ENCODE results near the gene REEP6. TPM values are rescaled to one million over a fixed set of nuclear protein-coding genes. Genes with fewer than 3 reads are reported as not detected.

Gene REEP6
- total and polyA plus RNA-seq, 2 of the 4 experiments (the other 2 are of a cell fraction) = 1.3 to 2.2 TPM

DNA sequence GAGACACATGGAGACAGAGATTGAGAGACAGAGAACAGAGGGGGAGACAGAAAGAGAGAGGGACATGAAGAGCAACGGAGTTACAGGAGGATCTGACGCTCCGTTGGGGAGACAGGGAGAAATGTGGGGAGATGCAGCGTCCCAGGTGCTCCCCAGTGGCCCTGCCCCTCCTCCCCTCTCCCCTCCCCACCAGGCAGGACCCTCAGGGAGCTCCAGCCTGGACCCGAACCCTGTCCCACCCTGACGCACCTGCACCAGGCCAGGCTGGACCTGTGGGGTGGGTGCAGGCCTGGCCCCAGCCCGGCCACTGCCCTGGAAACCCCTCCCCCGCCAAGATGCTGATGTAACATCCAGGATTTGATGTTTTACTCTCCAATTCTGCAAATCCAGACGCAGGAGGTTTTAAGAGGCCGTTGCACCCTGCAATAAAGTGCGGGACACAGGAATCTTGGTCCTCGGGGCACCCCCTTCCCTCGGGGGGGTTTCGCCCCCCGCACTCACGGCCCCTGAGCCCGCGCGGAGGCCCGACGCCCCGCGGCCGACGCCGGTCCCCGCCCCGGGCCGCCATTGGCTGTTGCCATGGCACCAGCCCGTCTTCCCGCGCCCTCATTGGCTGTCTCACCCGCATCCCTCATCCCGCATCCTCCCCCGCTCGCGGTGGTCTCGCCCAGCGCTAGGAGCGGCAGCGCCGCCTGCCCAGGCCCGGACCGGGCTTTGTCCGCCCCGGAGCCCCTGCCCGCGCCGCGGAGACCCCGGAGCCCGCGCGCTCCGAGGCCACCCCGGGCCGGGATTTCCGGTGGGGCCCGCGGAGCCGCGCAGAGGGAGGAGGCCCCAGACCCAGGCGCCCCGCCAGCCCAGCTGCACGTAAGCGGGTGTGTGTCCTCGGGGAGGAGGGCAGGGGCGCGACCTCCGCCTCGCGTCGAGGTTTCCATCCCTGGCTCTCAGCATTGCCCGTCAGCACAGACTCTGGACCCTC lies 41.2 kb upstream of the REEP6 start, which contains the start of gene APC2:
Gene APC2 (plus strand): TSS at position 655 of the 976 bp plus-strand sequence. CDS start 2,881 bp downstream, outside the sequence.
- dilution Hi-C loops (cut with HindIII; ENCODE audit: low sequenced_read_pairs, unreplicated experiment) (no loop called here), intact Hi-C loops (cut with micrococcal nuclease) (no loop called here), in situ Hi-C loops (cut with MboI; ENCODE audit: low sequenced_read_pairs) (no loop called here)
- Histone ChIP-seq H3K4ac (ENCODE audit: low read depth, low read length) (no peak within 1 kb of the TSS; the same call in 1 of the 2 replicates), H3K27me3 (ENCODE audit: control insufficient read depth, insufficient read depth, low read length) (peaks cover 70% of the 10 kb centered on the region), H3K36me3 (ENCODE audit: control insufficient read depth, insufficient read depth, low read length) (no peaks in the 10 kb centered on the region), H2AK9ac (replicated peaks; ENCODE audit: low read depth, low read length, poor library complexity) (peak within 1 kb of the TSS; percentile 44), H3K4me2 (ENCODE audit: low read depth, low read length) (peak within 1 kb of the TSS; percentile 52), H4K91ac (ENCODE audit: insufficient read depth, low read depth, low read length) (no peak within 1 kb of the TSS), H3K56ac (ENCODE audit: extremely low read depth, insufficient read depth, low read length) (no peak within 1 kb of the TSS), H3K14ac (replicated peaks; ENCODE audit: low read depth, low read length) (no peak within 1 kb of the TSS), H3K18ac (ENCODE audit: low read depth, low read length) (no peak within 1 kb of the TSS), H4K20me1 (ENCODE audit: insufficient read depth, low read length) (peaks cover 45% of the 10 kb centered on the region), H3K23ac (ENCODE audit: low read depth, low read length) (no peak within 1 kb of the TSS), H3K4me1 (ENCODE audit: control insufficient read depth, insufficient read depth, low read length) (peaks cover 5% of the 10 kb centered on the region; the same call in 1 of the 2 replicates), H2BK120ac (ENCODE audit: low read depth, low read length) (no peak within 1 kb of the TSS), H4K5ac (ENCODE audit: low read depth, low read length) (no peak within 1 kb of the TSS), H2BK15ac (ENCODE audit: low read depth, low read length) (no peak within 1 kb of the TSS), H3K9me1 (ENCODE audit: insufficient read depth, low read length) (no peaks in the 10 kb centered on the region), H2AFZ (replicated peaks; ENCODE audit: low read length, poor library complexity) (peak within 1 kb of the TSS; percentile 86), H2BK5ac (ENCODE audit: low read depth, low read length, poor library complexity, severe bottlenecking) (no peak within 1 kb of the TSS), H2BK20ac (ENCODE audit: low read depth, low read length) (no peak within 1 kb of the TSS), H3K9me3 (ENCODE audit: control insufficient read depth, insufficient read depth, low read length) (no peaks in the 10 kb centered on the region), H4K8ac (ENCODE audit: low read depth in 2 of 2, low read length in 2 of 2) (peak within 1 kb of the TSS in 1 of 2 experiments; percentile 15; a peak in 1 of 4 replicates), H3K27ac (ENCODE audit: insufficient read depth, low read length) (no peak within 1 kb of the TSS), H3K9ac (ENCODE audit: low read depth, low read length) (no peak within 1 kb of the TSS), H3K79me1 (ENCODE audit: low read depth in 1 of 2, low read length in 2 of 2) (0 out of 4 replicates have a peak, but pooled peaks cover 0 to 3% of the 10 kb centered on the region in 2 experiments), H2AK5ac (ENCODE audit: low read depth, low read length) (no peak within 1 kb of the TSS), H3K4me3 (ENCODE audit: insufficient read depth, low read depth, low read length) (0 out of 2 replicates have a peak within 1 kb of the TSS, but pooled peaks have one; percentile 15)
- ATAC-seq (ENCODE audit: low read depth) (peak; percentile 61), DNase-seq (peak; percentile 44)
- ChIA-PET POLR2A (ENCODE audit: unreplicated experiment) (no interaction called here), CTCF (no interaction called here)
- TF ChIP-seq MAZ (IDR thresholded peaks at IDR 0.05; ENCODE audit: borderline replicate concordance, low read depth, low read length) (no peak), CEBPB (IDR thresholded peaks at IDR 0.05; ENCODE audit: low read depth, low read length) (0 out of 2 replicates have a peak, but pooled peaks have one; percentile 23)
- no TSS peak for BruUV-seq (replicated peaks)
- 4% methylated on average over 9 of the region's 74 CpGs; no CpG with 5 or more reads in 1 of the 2 experiments for WGBS, 2 experiments (ENCODE audit: extremely low coverage in 2 of 2, insufficient read length in 1 of 2)
